HepG2 (cell line): ENCODE results near the gene ZBP1. TPM values are rescaled to one million over a fixed set of nuclear protein-coding genes. Genes with fewer than 3 reads are reported as not detected.

ENCODE experiments used
- ATAC-seq: fragments of 200-7000 bp; cut with Tn5 transposase; 3 replicates; pipeline ENCODE4 v1.9.1; 2020; ENCODE audit warnings: mild to moderate bottlenecking, moderate library complexity
- BruUV-seq: library from RNA; stranded (reverse); fragments of 400-500 nt; replicated peaks from 2 replicates; lab custom pipeline; 2021; lab: Mats Ljungman, UMichigan
- CTCF ChIA-PET: fragments of 300-600 bp; formaldehyde crosslinking; extraction: SDS; loops from one replicate; lab custom pipeline; 2021; ENCODE audit warnings: low total read pairs, inconsistent platforms, low intra/inter-chr PET ratio; lab: Yijun Ruan, JAX
- POLR2A ChIA-PET: fragments of 350-600 bp; sonication (Branson Sonifier 250); formaldehyde crosslinking; loops from one replicate; lab custom pipeline; 2020; ENCODE audit warnings: antibody characterized with exemption, inconsistent platforms; lab: Yijun Ruan, JAX
- DNase-seq: peaks from one replicate; pipeline ENCODE4 v3.0.0-alpha.2; 2015; ENCODE audit warnings: low spot score
- FAIRE-seq: peaks from 3 replicates; lab custom pipeline; 2011; peaks lifted over from hg19 to GRCh38; lab: Jason Lieb, UNC
- H2AFZ ChIP-seq: one replicate; pipeline ENCODE4 v1.6.1; 2011; ENCODE audit warnings: low read length, inconsistent platforms
- H3K27ac ChIP-seq: fragments of 300-600 bp; 3 replicates; pipeline ENCODE4 v1.8.0; 2011; ENCODE audit warnings: mixed run types, mild to moderate bottlenecking, mixed read lengths, low read length, inconsistent platforms; ENCODE audit not compliant: insufficient read depth; ENCODE audit errors: extremely low read length
- H3K27me3 ChIP-seq, 2 experiments: fragments of 200-600 bp in 1 of 2; 2 replicates in 1 of 2; 3 replicates in 1 of 2; pipeline versions ENCODE4 v1.6.0 to v1.8.0; 2011; ENCODE audit warnings: low read length in 2 of 2, mild to moderate bottlenecking in 2 of 2, moderate library complexity in 2 of 2, inconsistent platforms in 1 of 2; ENCODE audit not compliant: insufficient read depth in 2 of 2, control insufficient read depth in 1 of 2
- H3K36me3 ChIP-seq, 2 experiments: fragments of 200-600 bp in 1 of 2; replicated peaks in 1 of 2; 2 replicates in 1 of 2; 3 replicates in 1 of 2; pipeline versions ENCODE4 v1.5.1 to v1.8.0; 2011; ENCODE audit warnings: low read length in 2 of 2, inconsistent platforms in 1 of 2; ENCODE audit not compliant: insufficient read depth in 2 of 2, control insufficient read depth in 1 of 2
- H3K4me1 ChIP-seq: 2 replicates; pipeline ENCODE4 v1.5.1; 2012; ENCODE audit warnings: low read length, inconsistent platforms; ENCODE audit not compliant: insufficient read depth
- H3K4me2 ChIP-seq: 2 replicates; pipeline ENCODE4 v1.6.0; 2011; ENCODE audit warnings: low read depth, low read length, inconsistent platforms
- H3K4me3 ChIP-seq, 3 experiments: fragments of 200-600 bp in 1 of 3; sonication (generic), shearing (Covaris generic) in 1 of 3; replicated peaks in 1 of 3; 2 replicates each; pipeline ENCODE4 v1.5.1; 2011 to 2016; ENCODE audit warnings: low read length in 3 of 3, inconsistent platforms in 2 of 3, low read depth in 2 of 3, mild to moderate bottlenecking in 2 of 3, control low read depth in 1 of 3, mixed read lengths in 1 of 3; ENCODE audit not compliant: insufficient read depth in 1 of 3
- H3K79me2 ChIP-seq: one replicate; pipeline ENCODE4 v1.6.1; 2011; ENCODE audit warnings: low read length, inconsistent platforms; ENCODE audit not compliant: insufficient read depth
- H3K9ac ChIP-seq: 2 replicates; pipeline ENCODE4 v1.6.0; 2011; ENCODE audit warnings: mild to moderate bottlenecking, low read depth, low read length, inconsistent platforms; ENCODE audit not compliant: insufficient read depth
- H3K9me3 ChIP-seq: 2 replicates; pipeline ENCODE4 v1.5.1; 2012; ENCODE audit warnings: mild to moderate bottlenecking, low read length
- H4K20me1 ChIP-seq: 2 replicates; pipeline ENCODE4 v1.6.0; 2011; ENCODE audit warnings: inconsistent platforms, mild to moderate bottlenecking, low read length, moderate library complexity; ENCODE audit not compliant: insufficient read depth
- ADNP ChIP-seq: sonication (generic); formaldehyde crosslinking; IDR thresholded peaks from 2 replicates; pipeline ENCODE4 v1.4.0; 2020; ENCODE audit warnings: missing genetic modification reagents
- SMARCC2 ChIP-seq: fragments of 450-650 bp; IDR thresholded peaks from 2 replicates; pipeline ENCODE4 v1.6.1; 2017; ENCODE audit warnings: antibody characterized with exemption, mild to moderate bottlenecking
- ZMYM3 ChIP-seq: sonication (generic); formaldehyde crosslinking; IDR thresholded peaks from 2 replicates; pipeline ENCODE4 v1.5.1; 2020; ENCODE audit warnings: mild to moderate bottlenecking, missing genetic modification reagents
- ZNF30 ChIP-seq: sonication (generic); formaldehyde crosslinking; IDR thresholded peaks from 2 replicates; pipeline ENCODE4 v1.5.0; 2020; ENCODE audit warnings: mild to moderate bottlenecking, missing genetic modification reagents
- ZNF34 ChIP-seq: sonication (generic); formaldehyde crosslinking; IDR thresholded peaks from 2 replicates; pipeline ENCODE4 v1.4.0; 2020; ENCODE audit warnings: mild to moderate bottlenecking, missing genetic modification reagents, borderline replicate concordance
- ZNF563 ChIP-seq: sonication (generic); formaldehyde crosslinking; IDR thresholded peaks from 2 replicates; pipeline ENCODE4 v1.8.0; 2022; ENCODE audit warnings: mild to moderate bottlenecking, moderate library complexity, missing genetic modification reagents
- ZNF629 ChIP-seq: sonication (generic); formaldehyde crosslinking; conservative IDR thresholded peaks from 2 replicates; pipeline ENCODE4 v1.5.0; 2020; ENCODE audit warnings: missing genetic modification reagents
- WGBS: methylation state at CpG from one replicate; pipeline ENCODE4 v1.1.6; 2017; ENCODE audit warnings: low lambda C conversion rate; 5-methylcytosine and 5-hydroxymethylcytosine counted together
- in situ Hi-C: cut with HindIII; loops from 2 replicates; pipeline ENCODE4 v1.10.0; 2017; ENCODE audit warnings: low pct_unique_long_range_greater_than_20kb; ENCODE audit not compliant: extremely low pct_ligation_motif_present
- intact Hi-C: fragments of 100-400 bp; cut with micrococcal nuclease; formaldehyde crosslinking; loops from one replicate; pipeline ENCODE4 v1.10.0; 2022; ENCODE audit not compliant: unreplicated experiment
- polyA plus RNA-seq, 8 experiments: library from polyadenylated mRNA; depleted of rRNA in 3 of 8; stranded (reverse) in 7 of 8; unstranded in 1 of 8; fragments of >200 nt; fragmentation: Illumina TruSeq in 4 of 8; extraction: Trizol in 4 of 8; gene quantifications; 2 replicates each; pipeline versions ENCODE4 v1.2.1 to v1.2.3, GENCODE V29; 2011 to 2016; ENCODE audit warnings: low read depth in 4 of 8, missing spikeins in 1 of 8, mixed read lengths in 1 of 8; ENCODE audit not compliant: insufficient read depth in 1 of 8
- total RNA-seq, 5 experiments: library from RNA; depleted of rRNA; stranded (reverse); fragments of >200 nt; fragmentation: Illumina TruSeq; extraction: Trizol; gene quantifications; 2 replicates each; pipeline ENCODE4 v1.2.3, GENCODE V29; 2016; ENCODE audit warnings: low read depth in 1 of 5

Gene ZBP1
- total and polyA plus RNA-seq, 2 of the 13 experiments (the other 11 are each of a cell fraction or from before 2014, with no cell fraction given): not detected

DNA sequence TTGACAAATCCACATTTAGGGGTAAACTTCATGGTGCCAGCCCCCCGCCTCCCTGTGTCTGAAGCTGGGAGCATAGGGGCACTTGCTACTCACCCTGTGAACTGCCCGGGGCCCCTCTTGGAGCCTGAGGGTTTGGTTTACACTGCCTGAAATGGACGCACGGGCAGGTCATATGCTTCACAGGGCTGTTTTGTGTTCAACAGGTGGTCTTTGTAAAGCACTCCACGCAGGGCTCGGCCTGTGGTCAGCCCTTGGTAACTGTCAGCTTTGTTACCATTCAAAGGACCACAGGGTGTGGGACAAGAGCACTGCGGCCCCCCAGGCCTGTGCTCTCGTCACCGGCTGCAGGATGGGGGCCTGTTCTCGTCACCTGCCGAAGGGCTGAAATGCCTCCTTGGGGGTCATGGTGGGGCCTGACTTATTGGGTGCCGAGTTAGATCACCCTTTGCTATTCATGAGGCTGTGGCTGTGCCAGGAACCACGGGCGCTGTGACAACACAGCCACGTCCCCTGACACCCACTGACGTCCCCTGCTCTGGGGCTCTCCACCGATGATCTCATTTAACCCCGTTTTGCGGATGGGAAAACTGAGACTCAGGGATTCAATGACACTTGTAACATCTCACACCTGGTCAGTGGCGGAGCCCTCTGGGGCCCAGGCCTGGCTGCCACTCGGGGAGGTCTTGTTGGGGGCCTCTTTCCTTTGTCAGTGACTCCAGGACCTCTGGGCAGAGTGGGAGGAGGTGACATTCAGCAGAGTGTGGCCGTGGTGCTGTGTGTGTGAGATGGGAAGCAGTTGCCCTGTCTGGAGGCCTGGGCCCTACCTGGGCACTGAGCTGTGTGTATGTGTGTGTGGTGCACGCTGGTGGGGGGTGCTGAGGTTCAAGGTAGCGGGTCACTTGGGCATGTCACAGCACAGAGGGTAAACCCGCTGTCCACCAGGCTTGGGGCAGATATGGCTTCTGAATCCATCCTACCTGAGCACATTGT, 24.9 kb downstream of the ZBP1 start:
- peaks cover 0 to 20% of the 10 kb centered on the region in 2 experiments; a peak in 3 of 5 replicates for H3K27me3 ChIP-seq
- no peak for ATAC-seq
- TF ChIP-seq SMARCC2 (no peak), ZNF629 (CRISPR knock-in tag) (peak; percentile 82), ZMYM3 (CRISPR knock-in tag) (peak; percentile 48; the same call in 1 of the 2 replicates), ZNF563 (0 out of 2 replicates have a peak, but pooled peaks have one; percentile 23), ZNF34 (CRISPR knock-in tag) (no peak), ADNP (CRISPR knock-in tag) (0 out of 2 replicates have a peak, but pooled peaks have one; percentile 22), ZNF30 (CRISPR knock-in tag) (0 out of 2 replicates have a peak, but pooled peaks have one; percentile 8)
- no peak overlapping the region for H3K4me3 ChIP-seq
- no peak for FAIRE-seq
- in situ Hi-C loops: loop anchor here (5.0 kb wide), 1 partner anchor 612 kb away; no protein-coding TSS in a partner anchor
- H3K9ac ChIP-seq: no peak overlapping the region
- H3K79me2 ChIP-seq: no peaks in the 10 kb centered on the region
- H3K4me1 ChIP-seq: peaks cover 44% of the 10 kb centered on the region
- H4K20me1 ChIP-seq: no peaks in the 10 kb centered on the region
- no peak overlapping the region for H3K27ac ChIP-seq
- POLR2A ChIA-PET: interaction anchor here (1.5 kb wide), 1 partner anchor 8 kb away, joined by 3 read pairs; no protein-coding TSS in a partner anchor
- no peaks in the 10 kb centered on the region for H3K9me3 ChIP-seq
- BruUV-seq: no TSS peak
- intact Hi-C loops: no loop called here
- CTCF ChIA-PET: interaction anchor here (0.8 to 10.0 kb wide), 8 partner anchors 12 to 616 kb away, joined by 3 to 222 read pairs (median 10); partner anchors contain the start of gene CTCFL
- no peak for DNase-seq
- H3K36me3 ChIP-seq: no peaks in the 10 kb centered on the region
- H2AFZ ChIP-seq: no peak overlapping the region
- no peak overlapping the region for H3K4me2 ChIP-seq
- WGBS: 42% methylated on average over 25 of the region's 25 CpGs
